ENCODE results near the gene YES1. TPM values are rescaled to one million over a fixed set of nuclear protein-coding genes. Genes with fewer than 3 reads are reported as not detected.

YES1 gene
- total RNA-seq, 1 experiment from 2014 or later = 84.5 TPM

DNA sequence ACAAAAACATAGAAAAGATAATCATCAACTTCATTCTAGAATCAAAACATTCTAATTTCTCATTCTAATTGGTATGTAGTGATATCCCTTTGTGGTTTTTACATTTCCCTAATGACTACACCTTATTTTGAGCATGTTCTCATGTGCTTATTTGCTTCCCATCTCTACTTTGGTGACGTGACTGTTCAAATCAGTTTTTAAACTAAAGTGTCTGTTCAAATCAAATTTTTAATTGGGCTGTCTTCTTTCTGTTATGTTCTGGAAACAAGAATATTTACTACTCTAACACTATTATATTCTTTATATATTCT, 45.5 kb downstream of the YES1 start (continued):
- no peak for TF ChIP-seq ATF3 (IDR thresholded peaks at IDR 0.05)
- no peak for TF ChIP-seq MAX (IDR thresholded peaks at IDR 0.05)
- no peak for TF ChIP-seq TCF7L2 (IDR thresholded peaks at IDR 0.05; ENCODE audit: borderline replicate concordance, extremely low read depth, insufficient read depth, insufficient read length)
- TF ChIP-seq ZFX (IDR thresholded peaks at IDR 0.05) = no peak
- TF ChIP-seq, protein P1, sequence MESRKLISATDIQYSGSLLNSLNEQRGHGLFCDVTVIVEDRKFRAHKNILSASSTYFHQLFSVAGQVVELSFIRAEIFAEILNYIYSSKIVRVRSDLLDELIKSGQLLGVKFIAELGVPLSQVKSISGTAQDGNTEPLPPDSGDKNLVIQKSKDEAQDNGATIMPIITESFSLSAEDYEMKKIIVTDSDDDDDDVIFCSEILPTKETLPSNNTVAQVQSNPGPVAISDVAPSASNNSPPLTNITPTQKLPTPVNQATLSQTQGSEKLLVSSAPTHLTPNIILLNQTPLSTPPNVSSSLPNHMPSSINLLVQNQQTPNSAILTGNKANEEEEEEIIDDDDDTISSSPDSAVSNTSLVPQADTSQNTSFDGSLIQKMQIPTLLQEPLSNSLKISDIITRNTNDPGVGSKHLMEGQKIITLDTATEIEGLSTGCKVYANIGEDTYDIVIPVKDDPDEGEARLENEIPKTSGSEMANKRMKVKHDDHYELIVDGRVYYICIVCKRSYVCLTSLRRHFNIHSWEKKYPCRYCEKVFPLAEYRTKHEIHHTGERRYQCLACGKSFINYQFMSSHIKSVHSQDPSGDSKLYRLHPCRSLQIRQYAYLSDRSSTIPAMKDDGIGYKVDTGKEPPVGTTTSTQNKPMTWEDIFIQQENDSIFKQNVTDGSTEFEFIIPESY (IDR thresholded peaks at IDR 0.05; ENCODE audit: extremely low read depth, insufficient replicate concordance, low read length) = no peak

DNA sequence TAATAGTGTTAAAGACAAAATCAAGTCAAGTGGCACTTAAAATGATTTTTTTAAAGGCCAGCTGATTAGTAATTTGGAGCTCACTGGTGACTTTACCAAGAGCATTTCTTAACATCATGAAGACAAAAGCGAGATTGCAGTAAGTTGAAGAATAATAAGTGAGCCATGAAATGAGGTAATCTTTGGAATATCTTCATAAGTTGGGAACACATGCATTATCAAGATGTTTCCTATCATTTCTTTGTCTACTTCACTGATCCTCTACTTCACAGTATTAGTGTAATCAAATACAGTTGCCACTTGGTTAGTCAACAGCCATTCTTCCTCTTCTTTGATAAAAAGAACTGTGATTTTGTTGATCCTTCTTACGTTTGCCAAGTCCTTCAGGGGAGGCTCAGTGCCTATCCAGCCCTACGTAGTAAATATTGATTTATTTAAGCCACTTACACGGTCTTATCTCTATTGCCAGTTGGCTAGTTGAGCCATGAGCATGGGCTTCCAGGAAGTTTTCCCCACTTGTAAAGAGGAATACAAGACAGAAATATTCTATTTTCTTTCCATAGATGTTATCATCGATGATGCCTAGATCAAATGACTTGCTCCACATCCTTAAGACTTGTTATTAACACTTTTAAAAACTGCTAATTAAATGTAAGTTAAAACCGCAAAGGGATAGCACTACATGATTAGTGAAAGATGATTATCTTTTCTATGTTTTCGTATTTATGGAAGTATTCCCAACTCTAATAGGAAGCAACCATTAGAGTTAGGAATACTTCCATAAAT, 46.1 kb downstream of the YES1 start:
- no TSS peak for BruUV-seq (replicated peaks)
- DNase-seq (ENCODE audit: low read depth, low spot score) (no peak), ATAC-seq (no peak)
- ChIA-PET RAD21 (ENCODE audit: low non-redundant PET in 1 of 2, low total read pairs in 2 of 2, uncharacterized antibody in 2 of 2, unreplicated experiment in 2 of 2) (no interaction called here), CTCF (no interaction called here), POLR2A (no interaction called here)
- Histone ChIP-seq H3K9ac (ENCODE audit: low read length) (no peak overlapping the region), H3K4me2 (ENCODE audit: low read length) (no peak overlapping the region), H3K9me2 (ENCODE audit: insufficient read depth) (no peaks in the 10 kb centered on the region), H4K20me1 (ENCODE audit: insufficient read depth) (no peaks in the 10 kb centered on the region), H3K27ac (ENCODE audit: low read depth, low read length) (no peak overlapping the region), H3K79me2 (ENCODE audit: insufficient read depth, low read length) (peaks cover 38% of the 10 kb centered on the region), H3K36me3 (ENCODE audit: control insufficient read depth in 1 of 2, insufficient read depth in 2 of 2, low read length in 2 of 2) (no peaks in the 10 kb centered on the region), H3K9me3 (ENCODE audit: control insufficient read depth in 1 of 2, insufficient read depth in 1 of 2, low read depth in 1 of 2, low read length in 2 of 2) (no peaks in the 10 kb centered on the region), H3K27me3 (ENCODE audit: insufficient read depth, low read length) (no peaks in the 10 kb centered on the region), H3K4me3 (replicated peaks in 1 of 2; ENCODE audit: low read depth in 1 of 2, low read length in 2 of 2) (no peak overlapping the region), H3K4me1 (ENCODE audit: control insufficient read depth in 1 of 2, insufficient read depth in 2 of 2, low read length in 2 of 2) (peaks cover 0 to 3% of the 10 kb centered on the region in 2 experiments; a peak in 1 of 4 replicates), H2AFZ (ENCODE audit: low read depth, low read length, poor library complexity, severe bottlenecking) (no peak overlapping the region)
- intact Hi-C loops (cut with micrococcal nuclease) = no loop called here
- TF ChIP-seq CTCF (IDR thresholded peaks at IDR 0.05 in 2 of 3, conservative IDR thresholded peaks at IDR 0.05 in 1 of 3; ENCODE audit: borderline replicate concordance in 1 of 3, insufficient read depth in 1 of 3, low read depth in 2 of 3, low read length in 2 of 3) (no peak), CEBPB (IDR thresholded peaks at IDR 0.05; ENCODE audit: low read depth) (no peak), SP1 (IDR thresholded peaks at IDR 0.05; ENCODE audit: low read depth) (no peak), RAD21 (IDR thresholded peaks at IDR 0.05; ENCODE audit: low read depth) (no peak), POLR2A (IDR thresholded peaks at IDR 0.05; ENCODE audit: borderline replicate concordance, extremely low read depth, insufficient read depth, insufficient read length) (no peak), YY1 (IDR thresholded peaks at IDR 0.05; ENCODE audit: extremely low read depth, insufficient replicate concordance, low read depth, low read length) (no peak), JUND (IDR thresholded peaks at IDR 0.05) (no peak)
- TF ChIP-seq, protein P2, sequence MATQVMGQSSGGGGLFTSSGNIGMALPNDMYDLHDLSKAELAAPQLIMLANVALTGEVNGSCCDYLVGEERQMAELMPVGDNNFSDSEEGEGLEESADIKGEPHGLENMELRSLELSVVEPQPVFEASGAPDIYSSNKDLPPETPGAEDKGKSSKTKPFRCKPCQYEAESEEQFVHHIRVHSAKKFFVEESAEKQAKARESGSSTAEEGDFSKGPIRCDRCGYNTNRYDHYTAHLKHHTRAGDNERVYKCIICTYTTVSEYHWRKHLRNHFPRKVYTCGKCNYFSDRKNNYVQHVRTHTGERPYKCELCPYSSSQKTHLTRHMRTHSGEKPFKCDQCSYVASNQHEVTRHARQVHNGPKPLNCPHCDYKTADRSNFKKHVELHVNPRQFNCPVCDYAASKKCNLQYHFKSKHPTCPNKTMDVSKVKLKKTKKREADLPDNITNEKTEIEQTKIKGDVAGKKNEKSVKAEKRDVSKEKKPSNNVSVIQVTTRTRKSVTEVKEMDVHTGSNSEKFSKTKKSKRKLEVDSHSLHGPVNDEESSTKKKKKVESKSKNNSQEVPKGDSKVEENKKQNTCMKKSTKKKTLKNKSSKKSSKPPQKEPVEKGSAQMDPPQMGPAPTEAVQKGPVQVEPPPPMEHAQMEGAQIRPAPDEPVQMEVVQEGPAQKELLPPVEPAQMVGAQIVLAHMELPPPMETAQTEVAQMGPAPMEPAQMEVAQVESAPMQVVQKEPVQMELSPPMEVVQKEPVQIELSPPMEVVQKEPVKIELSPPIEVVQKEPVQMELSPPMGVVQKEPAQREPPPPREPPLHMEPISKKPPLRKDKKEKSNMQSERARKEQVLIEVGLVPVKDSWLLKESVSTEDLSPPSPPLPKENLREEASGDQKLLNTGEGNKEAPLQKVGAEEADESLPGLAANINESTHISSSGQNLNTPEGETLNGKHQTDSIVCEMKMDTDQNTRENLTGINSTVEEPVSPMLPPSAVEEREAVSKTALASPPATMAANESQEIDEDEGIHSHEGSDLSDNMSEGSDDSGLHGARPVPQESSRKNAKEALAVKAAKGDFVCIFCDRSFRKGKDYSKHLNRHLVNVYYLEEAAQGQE (IDR thresholded peaks at IDR 0.05; ENCODE audit: low read depth) = no peak
- TF ChIP-seq, protein P1 (IDR thresholded peaks at IDR 0.05; ENCODE audit: extremely low read depth, insufficient replicate concordance, low read length) = no peak
